ENCODE results near the gene C10orf95. TPM values are rescaled to one million over a fixed set of nuclear protein-coding genes. Genes with fewer than 3 reads are reported as not detected.
A peak's percentile ranks its signal among the peaks of the same experiment; 100 is the strongest.

C10orf95 gene
- total and polyA plus RNA-seq, 2 of the 13 experiments (the other 11 are each of a cell fraction or from before 2014, with no cell fraction given): 0.05 to 0.07 TPM

DNA sequence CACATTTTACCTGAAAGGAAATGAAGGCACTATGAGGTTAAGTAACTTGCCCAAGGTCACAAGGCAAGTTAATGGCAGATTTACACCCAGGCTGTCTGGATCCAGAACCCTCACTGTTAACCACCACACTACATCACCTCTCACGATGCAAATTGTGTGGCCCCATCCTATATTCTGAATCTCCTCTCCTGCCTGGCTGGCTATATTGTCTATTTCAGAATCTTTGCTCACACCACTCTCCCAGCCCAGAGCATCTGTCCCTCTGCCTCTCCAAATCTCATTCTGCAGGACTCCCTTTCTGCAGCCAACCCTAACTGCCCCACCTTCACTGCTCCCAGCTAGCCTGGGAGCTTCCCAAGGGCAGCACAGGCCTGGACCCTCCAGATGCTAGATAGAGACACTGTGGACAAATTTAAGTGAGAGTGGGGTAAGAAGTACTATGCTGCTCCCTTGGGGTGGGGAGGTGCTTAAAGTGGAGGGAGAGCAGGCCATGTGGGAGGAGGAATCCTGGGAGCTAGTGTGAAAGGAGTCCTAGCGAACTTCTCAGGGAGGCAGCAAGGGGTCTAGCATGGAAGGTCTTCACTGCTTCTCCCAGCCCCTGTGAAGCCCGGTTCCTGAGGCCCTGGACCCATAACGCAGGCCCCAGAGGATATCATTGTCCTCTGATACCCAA lies 19.8 kb downstream of the C10orf95 start (continued):
- TF ChIP-seq ZC3H13 (CRISPR knock-in tag; IDR thresholded peaks at IDR 0.05): 0 out of 2 replicates have a peak, but pooled peaks have one; percentile 47
- TF ChIP-seq ZNF737 (CRISPR knock-in tag; IDR thresholded peaks at IDR 0.05; ENCODE audit: borderline replicate concordance): 0 out of 2 replicates have a peak, but pooled peaks have one; percentile 57
- TF ChIP-seq ZNF773 (CRISPR knock-in tag; IDR thresholded peaks at IDR 0.05; ENCODE audit: borderline replicate concordance): no peak
- no peak for TF ChIP-seq ZFP90 (CRISPR knock-in tag; IDR thresholded peaks at IDR 0.05; ENCODE audit: borderline replicate concordance)
- no peak for TF ChIP-seq ZBTB7B (CRISPR knock-in tag; IDR thresholded peaks at IDR 0.05)
- TF ChIP-seq, protein P1, sequence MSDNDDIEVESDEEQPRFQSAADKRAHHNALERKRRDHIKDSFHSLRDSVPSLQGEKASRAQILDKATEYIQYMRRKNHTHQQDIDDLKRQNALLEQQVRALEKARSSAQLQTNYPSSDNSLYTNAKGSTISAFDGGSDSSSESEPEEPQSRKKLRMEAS (IDR thresholded peaks at IDR 0.05): peak; percentile 32; the same call in 1 of the 2 replicates
- 0 out of 2 replicates have a peak, but pooled peaks have one; percentile 35 for TF ChIP-seq ARID2 (CRISPR knock-in tag; IDR thresholded peaks at IDR 0.05; ENCODE audit: borderline replicate concordance)
- TF ChIP-seq POLR2G (IDR thresholded peaks at IDR 0.05; ENCODE audit: low read depth, low read length): no peak
- no peak for TF ChIP-seq HDAC6 (IDR thresholded peaks at IDR 0.05; ENCODE audit: low read depth, low read length)

DNA sequence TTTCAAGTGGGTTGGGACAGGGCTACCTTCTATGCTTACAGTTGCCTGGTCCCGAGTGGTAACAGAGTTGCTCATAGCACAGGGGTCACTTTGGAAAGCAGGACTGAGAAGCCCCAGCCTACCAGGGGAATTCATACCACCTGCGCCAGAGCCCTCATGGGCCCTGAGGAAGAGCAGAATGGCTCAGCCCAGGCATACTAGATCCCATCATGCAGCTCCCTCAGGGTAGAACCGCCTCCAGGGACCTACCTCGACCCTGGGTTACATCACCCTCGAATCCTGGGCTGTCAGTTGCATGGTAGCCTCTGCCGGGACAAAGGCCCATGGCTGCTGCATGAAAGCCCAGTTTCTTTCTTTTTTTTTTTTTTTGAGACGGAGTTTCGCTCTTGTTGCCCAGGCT lies 21.9 kb downstream of the C10orf95 start:
- Histone ChIP-seq H3K27me3 (ENCODE audit: control insufficient read depth in 1 of 2, insufficient read depth in 2 of 2, low read length in 2 of 2) (no peaks in the 10 kb centered on the region; a peak in 1 of 5 replicates), H3K4me3 (replicated peaks in 1 of 3; ENCODE audit: insufficient read depth in 1 of 3, low read depth in 2 of 3, low read length in 3 of 3) (no peak overlapping the region), H3K79me2 (ENCODE audit: insufficient read depth, low read length) (peaks cover 5% of the 10 kb centered on the region), H4K20me1 (ENCODE audit: insufficient read depth, low read length) (no peaks in the 10 kb centered on the region), H3K4me1 (ENCODE audit: insufficient read depth, low read length) (peaks cover 24% of the 10 kb centered on the region), H3K27ac (ENCODE audit: extremely low read length, insufficient read depth, low read length) (no peak overlapping the region), H3K9ac (ENCODE audit: insufficient read depth, low read depth, low read length) (no peak overlapping the region), H3K36me3 (replicated peaks in 1 of 2; ENCODE audit: control insufficient read depth in 1 of 2, insufficient read depth in 2 of 2, low read length in 2 of 2) (peaks cover 0 to 1% of the 10 kb centered on the region in 2 experiments; a peak in 1 of 5 replicates), H3K9me3 (ENCODE audit: low read length) (no peaks in the 10 kb centered on the region), H2AFZ (ENCODE audit: low read length) (no peak overlapping the region), H3K4me2 (ENCODE audit: low read depth, low read length) (no peak overlapping the region)
- WGBS (ENCODE audit: low lambda C conversion rate): 78% methylated on average over 6 of the region's 8 CpGs
- ChIA-PET POLR2A (interaction anchor here (0.5 kb wide), 1 partner anchor 13 kb away, joined by 3 read pairs; no protein-coding TSS in a partner anchor), CTCF (ENCODE audit: low intra/inter-chr PET ratio, low total read pairs) (no interaction called here)
- FAIRE-seq (no peak), DNase-seq (ENCODE audit: low spot score) (no peak), ATAC-seq (no peak)
- intact Hi-C loops (cut with micrococcal nuclease; ENCODE audit: unreplicated experiment) (no loop called here), in situ Hi-C loops (cut with HindIII; ENCODE audit: extremely low pct_ligation_motif_present, low pct_unique_long_range_greater_than_20kb) (no loop called here)
- no TSS peak for BruUV-seq (replicated peaks)
- TF ChIP-seq SIN3A (IDR thresholded peaks at IDR 0.05; ENCODE audit: borderline replicate concordance, low read depth, low read length): no peak
- no peak for TF ChIP-seq GFI1 (CRISPR knock-in tag; IDR thresholded peaks at IDR 0.05; ENCODE audit: borderline replicate concordance)
- TF ChIP-seq, protein P2, sequence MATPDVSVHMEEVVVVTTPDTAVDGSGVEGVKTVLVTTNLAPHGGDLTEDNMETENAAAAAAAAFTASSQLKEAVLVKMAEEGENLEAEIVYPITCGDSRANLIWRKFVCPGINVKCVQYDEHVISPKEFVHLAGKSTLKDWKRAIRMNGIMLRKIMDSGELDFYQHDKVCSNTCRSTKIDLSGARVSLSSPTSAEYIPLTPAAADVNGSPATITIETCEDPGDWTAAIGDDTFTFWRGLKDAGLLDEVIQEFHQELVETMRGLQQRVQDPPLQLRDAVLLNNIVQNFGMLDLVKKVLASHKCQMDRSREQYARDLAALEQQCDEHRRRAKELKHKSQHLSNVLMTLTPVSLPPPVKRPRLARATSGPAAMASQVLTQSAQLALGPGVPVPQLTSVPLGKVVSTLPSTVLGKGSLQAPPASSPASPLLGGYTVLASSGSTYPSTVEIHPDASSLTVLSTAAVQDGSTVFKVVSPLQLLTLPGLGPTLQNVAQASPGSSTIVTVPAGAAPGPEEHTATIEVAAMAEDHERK (CRISPR knock-in tag; IDR thresholded peaks at IDR 0.05; ENCODE audit: low read depth): no peak
- TF ChIP-seq, protein P3, sequence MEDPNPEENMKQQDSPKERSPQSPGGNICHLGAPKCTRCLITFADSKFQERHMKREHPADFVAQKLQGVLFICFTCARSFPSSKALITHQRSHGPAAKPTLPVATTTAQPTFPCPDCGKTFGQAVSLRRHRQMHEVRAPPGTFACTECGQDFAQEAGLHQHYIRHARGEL (CRISPR knock-in tag; IDR thresholded peaks at IDR 0.05): no peak
- TF ChIP-seq ZSCAN12 (CRISPR knock-in tag; IDR thresholded peaks at IDR 0.05): no peak
- no peak for TF ChIP-seq ZNF260 (CRISPR knock-in tag; IDR thresholded peaks at IDR 0.05; ENCODE audit: borderline replicate concordance, low read depth)
- no peak for TF ChIP-seq ZNF501 (CRISPR knock-in tag; IDR thresholded peaks at IDR 0.05)
- TF ChIP-seq ZNF549 (CRISPR knock-in tag; IDR thresholded peaks at IDR 0.05): no peak
- TF ChIP-seq XBP1 (CRISPR knock-in tag; IDR thresholded peaks at IDR 0.05): no peak
- TF ChIP-seq NFYB (CRISPR knock-in tag; IDR thresholded peaks at IDR 0.05): no peak
- TF ChIP-seq ZNF562 (CRISPR knock-in tag; IDR thresholded peaks at IDR 0.05; ENCODE audit: borderline replicate concordance): no peak
- TF ChIP-seq MAF1 (CRISPR knock-in tag; IDR thresholded peaks at IDR 0.05; ENCODE audit: borderline replicate concordance): no peak
